ENCODE results near the gene CD226.
"Not testable (repeated sequence)": the region's sequence is repeated elsewhere in the genome, so short reads cannot be mapped to it uniquely, and the experiment has no call there.

The CD226 gene

GRCh38 chr18:69887256-69887655 lies 60.4 kb downstream of the CD226 start:
- peak overlapping the region; percentile 1 to 15 for H3K4me3 Mint-ChIP-seq
- ATAC-seq (replicated peaks) = no peak
- peaks cover 0 to 9% of the 10 kb centered on the region in 2 donors for H3K27me3 Mint-ChIP-seq

GRCh38 chr18:69885841-69886531 lies 61.7 kb downstream of the CD226 start:
- H3K4me3 Mint-ChIP-seq = peak overlapping the region; percentile 65 to 69
- H3K27me3 Mint-ChIP-seq = peaks cover 0 to 6% of the 10 kb centered on the region in 2 donors
- H3K4me1 Mint-ChIP-seq (ENCODE audit: low read depth in 2 of 2) = peaks cover 48 to 49% of the 10 kb centered on the region in 2 donors
- DNase-seq (peak in 1 of 3 experiments; percentile 9), ATAC-seq (replicated peaks) (peak; percentile 74)
- peaks cover 0 to 1% of the 10 kb centered on the region in 2 donors for H3K9me3 Mint-ChIP-seq
- H3K36me3 Mint-ChIP-seq (ENCODE audit: insufficient read depth) = peaks cover 16% of the 10 kb centered on the region
- peak overlapping the region; percentile 86 to 91 for H3K27ac Mint-ChIP-seq

More at GRCh38 chr18:69887256-69887655, 60.4 kb downstream of the CD226 start:
- H3K4me1 Mint-ChIP-seq (ENCODE audit: low read depth in 2 of 2) = peaks cover 52 to 53% of the 10 kb centered on the region in 2 donors
- H3K9me3 Mint-ChIP-seq = peaks cover 0 to 5% of the 10 kb centered on the region in 2 donors
- H3K36me3 Mint-ChIP-seq (ENCODE audit: insufficient read depth) = peaks cover 17% of the 10 kb centered on the region
- DNase-seq = no peak
- H3K27ac Mint-ChIP-seq = no peak overlapping the region

GRCh38 chr18:69885355-69885754 lies 62.3 kb downstream of the CD226 start:
- ATAC-seq (replicated peaks) (no peak), DNase-seq (no peak)
- peaks cover 10% of the 10 kb centered on the region for H3K36me3 Mint-ChIP-seq (ENCODE audit: insufficient read depth)
- no peaks in the 10 kb centered on the region for H3K9me3 Mint-ChIP-seq
- H3K27me3 Mint-ChIP-seq = peaks cover 0 to 5% of the 10 kb centered on the region in 2 donors
- peak overlapping the region; percentile 86 to 91 for H3K27ac Mint-ChIP-seq
- peaks cover 44 to 50% of the 10 kb centered on the region in 2 donors for H3K4me1 Mint-ChIP-seq (ENCODE audit: low read depth in 2 of 2)
- peak overlapping the region; percentile 65 to 69 for H3K4me3 Mint-ChIP-seq

- Mint-ChIP-seq H3K4me1 (ENCODE audit: low read depth in 2 of 2) (peaks cover 42 to 43% of the 10 kb centered on the region in 2 donors), H3K27me3 (peaks cover 0 to 5% of the 10 kb centered on the region in 2 donors), H3K9me3 (no peaks in the 10 kb centered on the region), H3K27ac (peak overlapping the region; percentile 29 to 91), H3K4me3 (no peak overlapping the region), H3K36me3 (ENCODE audit: insufficient read depth) (peaks cover 13% of the 10 kb centered on the region)
- DNase-seq (no peak), ATAC-seq (replicated peaks) (no peak)
Observed at GRCh38 chr18:69883781-69884180, 63.9 kb downstream of the CD226 start.

GRCh38 chr18:69882965-69883668 lies 64.6 kb downstream of the CD226 start:
- ATAC-seq (replicated peaks) (no peak), DNase-seq (no peak)
- Mint-ChIP-seq H3K36me3 (ENCODE audit: insufficient read depth) (peaks cover 14% of the 10 kb centered on the region), H3K4me1 (ENCODE audit: low read depth in 2 of 2) (peaks cover 40 to 43% of the 10 kb centered on the region in 2 donors), H3K27me3 (peaks cover 0 to 5% of the 10 kb centered on the region in 2 donors), H3K4me3 (no peak overlapping the region), H3K27ac (no peak overlapping the region), H3K9me3 (no peaks in the 10 kb centered on the region)

GRCh38 chr18:69880083-69880482 lies 67.6 kb downstream of the CD226 start:
- Mint-ChIP-seq H3K27me3 (no peaks in the 10 kb centered on the region), H3K27ac (peak overlapping the region in 1 of 2 donors; percentile 6), H3K36me3 (ENCODE audit: insufficient read depth) (peaks cover 9% of the 10 kb centered on the region), H3K4me3 (no peak overlapping the region), H3K9me3 (no peaks in the 10 kb centered on the region), H3K4me1 (ENCODE audit: low read depth in 2 of 2) (peaks cover 26 to 34% of the 10 kb centered on the region in 2 donors)
- ATAC-seq (replicated peaks) = no peak
- DNase-seq = no peak

GRCh38 chr18:69879051-69879450 lies 68.6 kb downstream of the CD226 start:
- ATAC-seq (replicated peaks); H3K36me3 Mint-ChIP-seq (ENCODE audit: insufficient read depth); H3K9me3 Mint-ChIP-seq; H3K27ac Mint-ChIP-seq; H3K4me3 Mint-ChIP-seq; H3K27me3 Mint-ChIP-seq; DNase-seq: not testable (repeated sequence)
- H3K4me1 Mint-ChIP-seq (ENCODE audit: low read depth in 2 of 2) = peaks cover 26 to 32% of the 10 kb centered on the region in 2 donors

GRCh38 chr18:69878213-69878933 lies 69.3 kb downstream of the CD226 start:
- no peaks in the 10 kb centered on the region for H3K9me3 Mint-ChIP-seq
- no peak overlapping the region for H3K4me3 Mint-ChIP-seq
- H3K36me3 Mint-ChIP-seq (ENCODE audit: insufficient read depth) = peaks cover 8% of the 10 kb centered on the region
- H3K27ac Mint-ChIP-seq = no peak overlapping the region
- DNase-seq = no peak
- H3K27me3 Mint-ChIP-seq = no peaks in the 10 kb centered on the region
- H3K4me1 Mint-ChIP-seq (ENCODE audit: low read depth in 2 of 2) = peaks cover 27 to 28% of the 10 kb centered on the region in 2 donors
- ATAC-seq (replicated peaks) = no peak

GRCh38 chr18:69876490-69876889 lies 71.2 kb downstream of the CD226 start:
- Mint-ChIP-seq H3K27ac (no peak overlapping the region), H3K9me3 (no peaks in the 10 kb centered on the region), H3K36me3 (ENCODE audit: insufficient read depth) (peaks cover 13% of the 10 kb centered on the region), H3K27me3 (no peaks in the 10 kb centered on the region), H3K4me3 (no peak overlapping the region), H3K4me1 (ENCODE audit: low read depth in 2 of 2) (peaks cover 25% of the 10 kb centered on the region in 2 donors)
- peak; percentile 85 for ATAC-seq (replicated peaks)
- DNase-seq = no peak

- DNase-seq (no peak), ATAC-seq (replicated peaks) (peak; percentile 19)
- Mint-ChIP-seq H3K36me3 (ENCODE audit: insufficient read depth) (peaks cover 31% of the 10 kb centered on the region), H3K27me3 (no peaks in the 10 kb centered on the region), H3K9me3 (no peaks in the 10 kb centered on the region), H3K27ac (peak overlapping the region in 1 of 2 donors; percentile 7), H3K4me3 (no peak overlapping the region), H3K4me1 (ENCODE audit: low read depth in 2 of 2) (peaks cover 16 to 22% of the 10 kb centered on the region in 2 donors)
Observed at GRCh38 chr18:69874058-69874457, 73.6 kb downstream of the CD226 start.

- no peaks in the 10 kb centered on the region for H3K9me3 Mint-ChIP-seq
- H3K4me1 Mint-ChIP-seq (ENCODE audit: low read depth in 2 of 2) = peaks cover 16 to 21% of the 10 kb centered on the region in 2 donors
- no peak overlapping the region for H3K4me3 Mint-ChIP-seq
- H3K36me3 Mint-ChIP-seq (ENCODE audit: insufficient read depth) = peaks cover 32% of the 10 kb centered on the region
- DNase-seq (no peak), ATAC-seq (replicated peaks) (no peak)
- H3K27ac Mint-ChIP-seq = peak overlapping the region; percentile 26 to 78
- no peaks in the 10 kb centered on the region for H3K27me3 Mint-ChIP-seq
Observed at GRCh38 chr18:69872661-69873060, 75.0 kb downstream of the CD226 start.

GRCh38 chr18:69871363-69871762 lies 76.3 kb downstream of the CD226 start:
- DNase-seq = no peak
- Mint-ChIP-seq H3K27ac (no peak overlapping the region), H3K4me1 (ENCODE audit: low read depth in 2 of 2) (peaks cover 16% of the 10 kb centered on the region in 2 donors), H3K4me3 (no peak overlapping the region), H3K36me3 (ENCODE audit: insufficient read depth) (peaks cover 28% of the 10 kb centered on the region), H3K9me3 (no peaks in the 10 kb centered on the region), H3K27me3 (no peaks in the 10 kb centered on the region)
- ATAC-seq (replicated peaks) = no peak

- Mint-ChIP-seq H3K27ac (no peak overlapping the region), H3K27me3 (no peaks in the 10 kb centered on the region), H3K4me3 (no peak overlapping the region), H3K36me3 (ENCODE audit: insufficient read depth) (peaks cover 28% of the 10 kb centered on the region), H3K4me1 (ENCODE audit: low read depth in 2 of 2) (peaks cover 15% of the 10 kb centered on the region in 2 donors), H3K9me3 (no peaks in the 10 kb centered on the region)
- no peak for DNase-seq
- no peak for ATAC-seq (replicated peaks)
Observed at GRCh38 chr18:69870736-69871135, 76.9 kb downstream of the CD226 start.
